B cell (primary cell): Measurements from ENCODE around the gene CTLA4.

ENCODE experiments used
- EZH2 ChIP-seq: IDR thresholded peaks from 2 replicates; pipeline ENCODE4 v1.6.1; 2012; ENCODE audit warnings: borderline replicate concordance, low read depth, mild to moderate bottlenecking, moderate library complexity, low read length; ENCODE audit not compliant: insufficient read depth, poor library complexity, severe bottlenecking
- TF ChIP-seq, protein P1 (sequence below): fragments of 200-600 bp; IDR thresholded peaks from one replicate; pipeline ENCODE4 v1.8.0; 2022; ENCODE audit warnings: antibody characterized with exemption, mild to moderate bottlenecking

DNA sequence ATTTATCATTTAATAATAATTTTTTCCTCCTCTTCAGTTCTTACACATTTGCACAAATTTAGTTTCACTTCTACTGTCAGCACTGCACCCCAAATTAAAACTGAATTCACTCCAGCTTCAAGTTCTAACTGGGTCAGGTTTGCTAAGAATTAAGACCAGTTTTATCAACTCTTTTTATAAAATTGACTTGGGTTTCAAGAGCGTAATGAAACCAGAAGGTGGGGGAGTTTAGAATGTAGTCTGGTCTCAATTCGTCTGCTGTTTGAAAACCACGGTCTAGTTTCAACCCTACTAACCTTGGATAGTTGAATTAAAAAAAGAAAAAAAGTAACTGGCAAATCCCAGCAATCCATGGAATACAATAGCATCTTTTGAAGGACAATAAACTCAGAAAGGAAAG is 14.3 kb upstream of the CTLA4 start:
- TF ChIP-seq, protein P1, sequence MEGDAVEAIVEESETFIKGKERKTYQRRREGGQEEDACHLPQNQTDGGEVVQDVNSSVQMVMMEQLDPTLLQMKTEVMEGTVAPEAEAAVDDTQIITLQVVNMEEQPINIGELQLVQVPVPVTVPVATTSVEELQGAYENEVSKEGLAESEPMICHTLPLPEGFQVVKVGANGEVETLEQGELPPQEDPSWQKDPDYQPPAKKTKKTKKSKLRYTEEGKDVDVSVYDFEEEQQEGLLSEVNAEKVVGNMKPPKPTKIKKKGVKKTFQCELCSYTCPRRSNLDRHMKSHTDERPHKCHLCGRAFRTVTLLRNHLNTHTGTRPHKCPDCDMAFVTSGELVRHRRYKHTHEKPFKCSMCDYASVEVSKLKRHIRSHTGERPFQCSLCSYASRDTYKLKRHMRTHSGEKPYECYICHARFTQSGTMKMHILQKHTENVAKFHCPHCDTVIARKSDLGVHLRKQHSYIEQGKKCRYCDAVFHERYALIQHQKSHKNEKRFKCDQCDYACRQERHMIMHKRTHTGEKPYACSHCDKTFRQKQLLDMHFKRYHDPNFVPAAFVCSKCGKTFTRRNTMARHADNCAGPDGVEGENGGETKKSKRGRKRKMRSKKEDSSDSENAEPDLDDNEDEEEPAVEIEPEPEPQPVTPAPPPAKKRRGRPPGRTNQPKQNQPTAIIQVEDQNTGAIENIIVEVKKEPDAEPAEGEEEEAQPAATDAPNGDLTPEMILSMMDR, result no peak
- TF ChIP-seq EZH2, result no peak
